Thoracic aorta (tissue), 2 donors: ENCODE data around the gene LYRM4. TPM values are rescaled to one million over a fixed set of nuclear protein-coding genes. Genes with fewer than 3 reads are reported as not detected.

ENCODE experiments used
- ATAC-seq: fragments of 150-250 bp; one replicate; pipeline ENCODE4 v1.8.0; 2017; ENCODE audit warnings: low read depth; ENCODE audit not compliant: insufficient number of reproducible peaks, low FRiP score
- DNase-seq: peaks from one replicate; pipeline ENCODE4 v3.0.0-alpha.2; 2020; ENCODE audit warnings: low spot score
- H3K27ac ChIP-seq, 2 donors: fragments of 200-600 bp; sonication (generic); 1 replicate in 1 of 2; 2 replicates in 1 of 2; pipeline ENCODE4 v1.5.1; 2016; ENCODE audit warnings: mild to moderate bottlenecking in 2 of 2, moderate library complexity in 2 of 2
- H3K27me3 ChIP-seq: fragments of 200-600 bp; sonication (generic); replicated peaks from 2 replicates; pipeline ENCODE4 v1.6.0; 2016; ENCODE audit warnings: mild to moderate bottlenecking; ENCODE audit not compliant: insufficient read depth
- H3K36me3 ChIP-seq: fragments of 200-600 bp; sonication (generic); one replicate; pipeline ENCODE4 v1.5.1; 2016
- H3K4me1 ChIP-seq, 2 donors: fragments of 200-600 bp; sonication (generic); 1 replicate in 1 of 2; 2 replicates in 1 of 2; pipeline versions ENCODE4 v1.5.1 to v1.6.0; 2016; ENCODE audit warnings: low read depth in 2 of 2, mild to moderate bottlenecking in 1 of 2; ENCODE audit not compliant: control insufficient read depth in 1 of 2
- H3K4me3 ChIP-seq: fragments of 200-600 bp; sonication (generic); 2 replicates; pipeline ENCODE4 v1.5.1; 2016; ENCODE audit warnings: mild to moderate bottlenecking
- H3K9me3 ChIP-seq: fragments of 200-600 bp; sonication (generic); 2 replicates; pipeline ENCODE4 v1.5.1; 2016
- CTCF ChIP-seq: fragments of 200-600 bp; sonication (generic); IDR thresholded peaks from one replicate; pipeline ENCODE4 v1.5.1; 2019; ENCODE audit warnings: antibody characterized with exemption
- total RNA-seq, 2 donors: library from RNA; depleted of rRNA; stranded (reverse); fragments of >200 nt; gene quantifications; one replicate each; pipeline versions ENCODE4 v1.1.0 to v1.2.3, GENCODE V29; 2016

LYRM4 gene
- total RNA-seq, 2 donors from 2014 or later, result 6.9 to 27.2 TPM

- DNase-seq, result no peak
- peak; percentile 27 for ATAC-seq
- H3K4me1 ChIP-seq, result peaks cover 5 to 23% of the 10 kb centered on the region in 2 donors
- H3K27me3 ChIP-seq, result no peaks in the 10 kb centered on the region
- no peaks in the 10 kb centered on the region for H3K36me3 ChIP-seq
- peak within 1 kb of the TSS; percentile 89 for H3K4me3 ChIP-seq
- peak within 1 kb of the TSS; percentile 78 to 85 for H3K27ac ChIP-seq
- TF ChIP-seq CTCF, result no peak
- no peaks in the 10 kb centered on the region for H3K9me3 ChIP-seq
These were observed 175.7 kb downstream of the LYRM4 start, which contains the start of gene PPP1R3G for GRCh38 chr6:5084781-5085647. Gene PPP1R3G, plus strand, starts transcription at chr6:5085341. Its CDS starts 145 bp downstream, at chr6:5085486.

DNA sequence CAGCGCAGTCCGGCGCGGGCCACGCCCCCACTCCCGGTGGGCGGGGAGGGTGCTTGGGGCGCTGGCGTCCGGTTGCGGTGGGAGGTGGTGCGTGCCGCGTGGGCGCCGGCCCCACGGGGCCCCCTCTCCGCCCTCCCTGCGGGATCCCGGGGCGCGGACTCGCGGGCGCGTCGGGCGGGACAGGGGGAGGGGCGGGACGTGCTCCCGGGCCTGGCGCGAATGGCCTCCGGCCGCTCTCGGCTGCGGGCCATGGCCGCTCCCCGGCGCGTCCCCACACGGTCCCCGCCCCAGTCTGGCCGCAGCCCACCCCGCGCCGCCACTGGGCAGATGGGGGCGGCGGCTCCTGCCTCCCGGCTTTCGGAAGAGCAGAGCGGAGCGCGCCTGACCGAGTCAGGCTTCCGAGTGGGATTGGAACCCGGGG is 176.4 kb downstream of the LYRM4 start:
- H3K27me3 ChIP-seq, result no peaks in the 10 kb centered on the region
- peaks cover 5 to 23% of the 10 kb centered on the region in 2 donors for H3K4me1 ChIP-seq
- H3K9me3 ChIP-seq, result no peaks in the 10 kb centered on the region
- peak overlapping the region; percentile 78 to 85 for H3K27ac ChIP-seq
- DNase-seq (no peak), ATAC-seq (no peak)
- no peaks in the 10 kb centered on the region for H3K36me3 ChIP-seq
- TF ChIP-seq CTCF, result no peak
- peak overlapping the region; percentile 89 for H3K4me3 ChIP-seq

GRCh38 chr6:5083813-5084359 is 176.9 kb downstream of the LYRM4 start:
- Histone ChIP-seq H3K4me1 (peaks cover 5 to 23% of the 10 kb centered on the region in 2 donors), H3K4me3 (peak overlapping the region; percentile 89), H3K27me3 (no peaks in the 10 kb centered on the region), H3K36me3 (no peaks in the 10 kb centered on the region), H3K27ac (peak overlapping the region; percentile 78 to 85), H3K9me3 (no peaks in the 10 kb centered on the region)
- ATAC-seq, result no peak
- no peak for TF ChIP-seq CTCF
- no peak for DNase-seq

GRCh38 chr6:5083307-5083583 is 177.5 kb downstream of the LYRM4 start:
- DNase-seq, result no peak
- no peak for TF ChIP-seq CTCF
- Histone ChIP-seq H3K27ac (no peak overlapping the region), H3K27me3 (no peaks in the 10 kb centered on the region), H3K36me3 (no peaks in the 10 kb centered on the region), H3K4me3 (no peak overlapping the region), H3K9me3 (no peaks in the 10 kb centered on the region), H3K4me1 (peaks cover 5 to 23% of the 10 kb centered on the region in 2 donors)
- ATAC-seq, result no peak

DNA sequence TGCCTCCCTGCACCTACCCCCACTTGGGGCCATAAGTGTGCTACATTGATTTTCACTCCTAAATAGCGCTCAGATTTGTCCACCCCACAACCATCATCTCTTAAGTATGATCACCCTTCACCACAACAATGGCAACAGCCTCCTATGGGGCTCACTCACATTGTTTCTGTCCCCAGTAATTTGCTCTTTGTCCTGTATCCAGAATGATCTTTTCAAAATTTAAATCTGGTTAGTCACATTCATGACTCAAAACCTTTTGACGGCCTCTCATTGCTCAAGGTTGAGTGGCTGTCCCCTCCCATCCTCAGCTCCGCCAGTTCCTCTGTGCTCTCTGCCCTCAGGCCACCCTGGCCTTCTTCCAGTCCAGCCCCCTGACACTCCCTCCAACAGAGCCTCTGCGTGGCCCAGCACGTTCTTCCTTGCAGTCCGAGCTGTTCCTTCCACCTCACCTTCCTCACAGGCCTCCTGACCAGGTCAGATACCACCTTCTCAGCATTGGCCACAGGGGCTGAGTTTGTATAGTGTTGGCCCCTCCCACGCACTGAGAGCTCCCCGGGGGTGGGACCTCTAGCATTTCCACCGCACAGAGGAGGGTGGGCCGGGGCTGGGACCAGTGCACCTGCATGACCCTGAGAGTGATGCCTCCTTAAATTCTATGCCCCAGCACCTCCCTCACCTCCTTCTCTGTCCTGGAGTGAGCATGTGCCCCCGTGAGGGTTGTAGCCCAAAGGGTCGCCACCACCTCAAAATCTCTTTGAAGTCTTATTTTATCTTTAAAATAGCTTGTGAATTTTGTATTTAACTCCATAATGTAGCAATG is 178.1 kb downstream of the LYRM4 start:
- Histone ChIP-seq H3K4me3 (no peak overlapping the region), H3K27ac (no peak overlapping the region), H3K4me1 (peaks cover 5 to 23% of the 10 kb centered on the region in 2 donors), H3K36me3 (no peaks in the 10 kb centered on the region), H3K9me3 (no peaks in the 10 kb centered on the region), H3K27me3 (no peaks in the 10 kb centered on the region)
- no peak for ATAC-seq
- DNase-seq, result no peak
- no peak for TF ChIP-seq CTCF
